NCI-H1048 (cell line): ENCODE results near the gene AMZ2.
"Not testable (repeated sequence)": the region's sequence is repeated elsewhere in the genome, so short reads cannot be mapped to it uniquely, and the experiment has no call there.

Experiments used
- DNase-seq: peaks from one replicate; lab custom pipeline; 2025; lab: John Stamatoyannopoulos, UW

Gene AMZ2

DNA sequence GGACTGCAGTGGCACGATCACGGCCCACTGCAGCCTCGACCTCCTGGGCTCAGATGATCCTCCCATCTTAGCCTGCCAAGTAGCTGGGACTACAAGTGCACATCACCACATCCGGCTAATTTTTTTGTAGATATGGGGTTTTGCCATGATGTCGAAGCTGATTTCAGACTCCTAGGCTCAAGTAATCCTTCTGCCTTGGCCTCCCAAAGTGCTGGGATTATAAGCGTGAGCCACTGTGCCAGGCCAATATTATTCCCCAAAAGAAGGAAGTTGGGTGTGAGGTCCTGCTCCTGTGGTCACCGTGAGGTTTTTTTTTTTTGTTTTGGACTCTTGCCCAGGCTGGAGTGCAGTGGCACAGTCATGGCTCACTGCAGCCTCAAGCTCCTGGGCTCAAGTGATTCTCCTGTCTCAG is 1.5 kb downstream of the AMZ2 start:
- no peak for DNase-seq

GRCh38 chr17:68253426-68253825 is 5.6 kb downstream of the AMZ2 start:
- not testable (repeated sequence) for DNase-seq

DNA sequence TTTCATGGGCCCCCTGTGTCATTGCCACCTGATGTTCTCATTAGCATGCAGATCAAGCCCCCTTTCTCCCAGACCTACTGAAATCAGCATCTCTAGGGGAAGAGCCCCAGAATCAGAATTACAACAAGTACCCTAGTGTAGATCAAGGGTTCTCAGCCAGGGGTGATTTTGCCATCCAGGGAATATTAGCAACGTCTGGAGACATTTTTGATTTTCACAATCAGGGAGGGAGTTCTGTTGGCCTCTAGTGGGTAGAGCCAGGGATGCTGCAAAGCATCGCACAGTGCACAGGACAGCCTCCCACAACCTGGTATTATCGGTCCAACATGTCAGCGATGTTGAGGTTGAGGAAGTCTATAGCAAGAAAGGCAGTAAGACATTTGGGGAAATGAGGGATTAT is 7.3 kb downstream of the AMZ2 start:
- DNase-seq = no peak

- no peak for DNase-seq
Observed at GRCh38 chr17:68255731-68256538, 8.1 kb downstream of the AMZ2 start.

- not testable (repeated sequence) for DNase-seq
Observed at GRCh38 chr17:68256701-68257100, 8.9 kb downstream of the AMZ2 start.

- no peak for DNase-seq
Observed at GRCh38 chr17:68257934-68258333, 10.1 kb downstream of the AMZ2 start.

DNA sequence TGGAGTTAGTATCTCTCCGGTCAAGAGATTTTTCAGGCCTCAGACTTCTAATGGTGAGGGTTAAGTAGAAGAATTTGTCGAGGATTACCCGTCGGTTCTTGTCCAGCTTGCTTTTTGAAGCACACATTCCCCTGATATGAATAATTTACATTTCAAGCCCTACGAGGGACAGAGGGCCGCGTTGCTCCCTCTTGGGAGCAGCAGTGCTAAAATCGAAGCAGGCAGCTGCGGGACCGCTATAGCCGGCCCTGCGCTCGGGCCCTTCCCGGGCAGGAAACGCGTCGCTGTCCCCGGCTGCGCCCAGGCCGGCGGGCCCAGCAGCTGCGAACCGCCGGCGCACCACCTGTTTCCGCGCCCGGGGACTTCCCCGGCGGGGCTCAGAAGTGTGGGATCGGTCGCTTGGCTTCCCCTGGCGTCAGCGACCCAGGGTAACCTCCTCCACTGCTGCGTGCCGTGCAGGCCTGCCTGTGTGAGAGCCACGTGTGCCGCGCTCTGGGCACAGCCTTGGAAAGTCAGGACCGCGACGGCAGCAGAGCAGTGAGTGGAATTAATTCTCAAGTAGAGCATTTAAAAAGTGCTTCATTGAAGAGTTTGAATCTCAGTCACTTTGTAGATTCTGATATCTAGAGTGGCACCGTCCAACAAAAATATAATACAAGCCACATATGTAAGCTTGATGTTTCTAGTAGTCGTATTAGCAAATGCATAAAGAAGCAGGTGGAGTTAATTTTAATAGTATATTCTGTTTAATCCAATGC is 11.2 kb downstream of the AMZ2 start:
- DNase-seq = not testable (repeated sequence)

DNA sequence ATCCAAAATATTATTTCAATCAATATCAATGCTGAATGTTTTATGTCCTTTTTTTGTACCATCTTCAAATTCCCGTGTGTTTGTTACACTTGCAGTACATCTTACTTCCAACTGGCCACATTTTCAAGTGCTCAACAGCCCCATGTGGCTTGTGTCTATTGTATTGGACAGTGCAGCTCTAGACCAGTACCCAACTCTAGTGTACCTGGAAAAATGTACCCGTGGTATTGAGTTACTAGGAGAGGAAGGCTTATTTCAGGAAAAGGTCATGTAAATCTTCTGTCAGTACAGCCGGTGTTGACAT is 11.8 kb downstream of the AMZ2 start:
- DNase-seq = not testable (repeated sequence)

GRCh38 chr17:68260051-68260762 is 12.4 kb downstream of the AMZ2 start:
- DNase-seq = no peak

DNA sequence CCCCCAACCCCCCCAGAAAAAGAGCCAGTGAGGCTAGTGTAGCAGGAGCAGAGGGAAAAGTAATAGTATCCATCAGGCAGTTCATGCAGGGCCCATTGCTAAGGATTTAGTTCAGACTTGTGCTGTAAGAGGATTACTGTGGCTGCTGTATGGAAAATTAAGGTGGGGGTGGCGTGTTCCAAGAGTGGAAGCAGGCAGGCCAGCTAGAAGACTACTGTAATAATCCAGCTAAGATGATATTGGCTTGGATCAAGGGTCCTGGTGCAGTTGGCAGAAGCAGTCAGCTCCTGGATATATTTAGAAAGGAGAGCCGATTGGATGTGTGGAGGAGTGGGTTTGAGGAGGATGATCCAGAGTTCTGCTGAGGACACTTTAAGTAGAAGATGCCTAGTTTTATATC is 14.6 kb downstream of the AMZ2 start:
- not testable (repeated sequence) for DNase-seq

DNA sequence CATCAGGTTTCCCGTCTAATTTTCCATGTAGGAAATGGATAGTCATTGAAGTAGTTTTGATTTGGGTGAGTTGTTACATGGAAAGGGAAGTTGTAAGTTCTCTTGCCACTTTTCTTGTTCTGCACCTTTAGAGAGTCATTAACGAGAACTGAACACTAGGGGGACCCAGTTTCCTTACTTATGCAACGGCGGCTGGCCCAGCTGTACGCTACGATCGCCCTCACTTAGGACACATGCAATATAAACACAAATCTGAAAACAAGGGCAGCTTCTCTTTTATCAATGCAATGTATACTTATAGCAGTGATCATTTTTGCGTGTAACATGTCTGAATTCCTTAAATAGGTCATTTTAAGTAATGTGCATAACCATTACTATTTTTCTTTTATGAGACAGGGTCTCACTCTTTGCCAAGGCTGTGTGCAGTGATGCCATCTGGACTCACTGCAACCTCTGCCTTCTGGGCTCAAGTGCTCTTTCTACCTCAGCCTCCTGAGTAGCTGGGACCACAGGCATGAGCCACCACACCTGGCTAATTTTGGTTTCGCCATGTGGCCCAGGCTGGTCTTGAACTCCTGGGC is 15.3 kb downstream of the AMZ2 start:
- not testable (repeated sequence) for DNase-seq

- not testable (repeated sequence) for DNase-seq
Observed at GRCh38 chr17:68265833-68266232, 18.0 kb downstream of the AMZ2 start.

- DNase-seq = no peak
Observed at GRCh38 chr17:68273722-68274121, 25.9 kb downstream of the AMZ2 start.

GRCh38 chr17:68276339-68276738 is 28.5 kb downstream of the AMZ2 start:
- not testable (repeated sequence) for DNase-seq

DNA sequence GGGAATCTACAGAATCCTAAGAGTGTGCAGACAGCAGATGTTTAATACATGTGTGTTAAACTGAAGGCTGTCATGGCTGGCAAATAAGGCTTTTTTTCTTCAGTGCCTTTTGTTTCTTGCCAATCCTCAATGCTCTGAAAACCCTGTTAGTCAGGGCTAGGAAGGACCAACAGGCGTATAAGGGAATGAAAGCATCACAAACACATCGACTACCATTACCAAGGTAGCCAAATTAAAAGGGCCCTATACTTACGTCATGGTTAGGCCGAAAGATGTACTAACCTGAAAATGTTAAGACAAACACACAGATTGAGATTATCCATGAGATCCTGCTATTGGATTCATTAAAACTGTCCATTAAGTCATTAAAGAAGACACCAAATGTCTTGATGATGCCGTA is 30.0 kb downstream of the AMZ2 start:
- no peak for DNase-seq

GRCh38 chr17:68281965-68282364 is 34.1 kb downstream of the AMZ2 start:
- not testable (repeated sequence) for DNase-seq

DNA sequence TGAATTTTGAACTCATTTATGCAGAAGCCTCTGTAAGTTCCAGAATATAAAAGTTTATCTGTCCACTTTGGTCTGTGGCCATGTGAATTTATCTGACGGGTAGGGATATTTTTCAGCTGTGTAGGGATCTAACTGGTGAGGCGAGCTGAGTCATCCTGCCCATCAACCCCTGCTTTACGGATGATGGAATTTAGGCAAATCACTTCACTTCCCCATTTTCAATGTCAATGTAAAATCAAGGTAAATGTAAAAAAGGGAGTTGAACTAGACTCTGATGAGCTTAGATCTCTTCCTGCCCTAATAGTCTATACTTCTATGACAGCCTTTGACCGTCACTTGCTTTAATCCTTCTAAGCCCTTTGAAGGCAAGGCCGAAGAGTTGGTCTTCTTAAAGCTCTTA is 40.5 kb downstream of the AMZ2 start:
- no peak for DNase-seq

DNA sequence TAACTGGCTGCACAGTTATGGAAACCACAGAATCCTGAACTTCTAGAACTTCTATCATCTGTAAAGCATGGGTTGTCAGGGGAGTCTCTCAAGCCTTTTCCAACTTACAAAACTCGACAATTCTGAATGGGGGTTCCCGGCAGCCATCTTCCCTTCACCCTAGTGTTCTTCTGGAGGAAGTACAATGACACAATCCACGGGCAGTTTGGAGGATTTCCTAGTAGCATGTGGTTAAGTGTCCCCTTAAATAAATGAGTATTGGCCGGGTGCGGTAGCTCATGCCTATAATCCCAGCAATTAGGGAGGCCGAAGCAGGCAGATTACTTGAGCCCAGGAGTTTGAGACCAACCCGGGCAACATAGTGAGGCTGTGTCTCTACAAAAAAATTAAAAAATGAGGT is 41.0 kb downstream of the AMZ2 start:
- DNase-seq = no peak

DNA sequence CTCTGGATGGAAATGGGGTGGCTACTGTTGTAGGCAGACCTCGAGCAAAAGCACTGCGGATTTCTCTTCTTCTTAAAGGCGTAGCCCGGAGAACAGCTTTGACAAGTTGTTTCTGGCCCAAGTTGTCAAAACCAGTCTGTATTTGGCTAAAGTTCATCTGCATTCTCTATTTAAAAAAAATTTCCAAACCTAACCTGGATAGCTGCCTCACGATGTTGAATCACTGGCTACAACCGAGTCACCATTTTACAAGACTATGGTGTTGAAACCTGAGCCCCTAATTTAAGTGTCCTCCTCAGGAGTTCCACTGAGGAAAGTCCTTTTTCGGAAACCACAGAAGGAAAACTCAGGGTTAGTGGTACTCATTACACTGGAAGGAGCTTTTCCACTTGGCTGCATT is 41.6 kb downstream of the AMZ2 start:
- DNase-seq = no peak

DNA sequence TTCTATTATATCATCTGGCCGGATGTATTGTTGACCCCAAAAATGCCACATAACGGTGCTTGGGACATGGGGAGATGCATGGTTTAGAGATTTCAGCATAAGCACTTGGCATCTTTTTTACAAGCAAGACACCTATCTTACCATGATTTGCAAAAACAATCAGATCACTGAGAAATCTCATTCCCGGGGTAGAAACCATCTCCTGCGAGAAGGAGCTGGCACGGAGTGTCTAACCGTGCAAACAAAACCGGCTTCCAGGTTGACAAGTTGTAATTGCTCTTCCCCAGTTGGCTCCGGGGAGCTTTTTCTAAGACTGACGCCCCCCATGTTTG is 42.1 kb downstream of the AMZ2 start:
- no peak for DNase-seq

- no peak for DNase-seq
Observed at GRCh38 chr17:68290268-68290954, 42.6 kb downstream of the AMZ2 start.
